ENCODE results near the gene LPCAT1. TPM values are rescaled to one million over a fixed set of nuclear protein-coding genes. Genes with fewer than 3 reads are reported as not detected.
A peak's percentile ranks its signal among the peaks of the same experiment; 100 is the strongest.

LPCAT1 gene
- total and polyA plus RNA-seq, 10 of the 15 experiments (the other 5 are each of a cell fraction or from before 2014, with no cell fraction given), result 2.3 to 109 (median 72.7) TPM

- peak overlapping the region; percentile 55; the same call in 1 of the 2 replicates for H3K4me3 ChIP-seq
- no TSS peak for BruUV-seq (replicated peaks)
- ChIA-PET SMC1A (ENCODE audit: uncharacterized antibody, unreplicated experiment) (interaction anchor here (2.0 to 4.0 kb wide), 7 partner anchors 9 to 32 kb away, joined by 8 to 60 read pairs (median 18); no protein-coding TSS in a partner anchor), POLR2A (interaction anchor here (1.7 to 3.7 kb wide), 3 partner anchors 15 to 18 kb away, joined by 6 to 29 read pairs (median 19); partner anchors contain the start of gene LPCAT1), CTCF (interaction anchor here (1.3 to 3.5 kb wide), 4 partner anchors 15 to 26 kb away, joined by 5 to 37 read pairs (median 18); no protein-coding TSS in a partner anchor), RAD21 (ENCODE audit: unreplicated experiment) (interaction anchor here (1.1 to 3.2 kb wide), 7 partner anchors 9 to 31 kb away, joined by 4 to 36 read pairs (median 16); no protein-coding TSS in a partner anchor)
- peaks cover 71% of the 10 kb centered on the region for H3K79me2 ChIP-seq (ENCODE audit: control insufficient read depth, insufficient read depth, low read length)
- H3K27me3 ChIP-seq (replicated peaks in 1 of 2; ENCODE audit: control insufficient read depth in 2 of 2, insufficient read depth in 2 of 2, low read length in 1 of 2), result no peaks in the 10 kb centered on the region
- no peak overlapping the region; the same call in 1 of the 2 replicates for H2AFZ ChIP-seq (ENCODE audit: control insufficient read depth, low read depth, low read length)
- WGBS (ENCODE audit: insufficient coverage, insufficient replicate concordance, low lambda C conversion rate, missing lambda C conversion rate), result 6% methylated on average over 7 of the region's 12 CpGs
- H3K9me3 ChIP-seq (replicated peaks; ENCODE audit: control insufficient read depth, insufficient read depth, low read length), result no peaks in the 10 kb centered on the region
- DNase-seq (ENCODE audit: low read depth, low spot score) (no peak), FAIRE-seq (no peak), ATAC-seq (peak; percentile 20)
- peak overlapping the region; percentile 98 for H3K4me2 ChIP-seq (ENCODE audit: control insufficient read depth, insufficient read depth)
- in situ Hi-C loops (cut with MboI), result no loop called here
- H3K36me3 ChIP-seq (ENCODE audit: control insufficient read depth in 2 of 2, insufficient read depth in 2 of 2, low read length in 1 of 2), result peaks cover 9 to 36% of the 10 kb centered on the region in 2 experiments
- peaks cover 69% of the 10 kb centered on the region for H3K4me1 ChIP-seq (ENCODE audit: control insufficient read depth, insufficient read depth, low read length)
- no peaks in the 10 kb centered on the region; the same call in 1 of the 2 replicates for H4K20me1 ChIP-seq (ENCODE audit: control insufficient read depth, insufficient read depth)
- H3K27ac ChIP-seq (ENCODE audit: control insufficient read depth, insufficient read depth), result peak overlapping the region; percentile 93
- intact Hi-C loops (cut with micrococcal nuclease; ENCODE audit: unreplicated experiment), result no loop called here
- TF ChIP-seq YY1 (IDR thresholded peaks at IDR 0.05; ENCODE audit: low read depth, low read length) (0 out of 2 replicates have a peak, but pooled peaks have one; percentile 27), CHD4 (IDR thresholded peaks at IDR 0.05) (no peak), CHD2 (IDR thresholded peaks at IDR 0.05; ENCODE audit: borderline replicate concordance, low read depth, low read length) (no peak)
- peak overlapping the region; percentile 69; the same call in 1 of the 2 replicates for H3K9ac ChIP-seq (ENCODE audit: control insufficient read depth, insufficient read depth, low read length)
Observed at GRCh38 chr5:1504617-1505016, 19.1 kb downstream of the LPCAT1 start.

DNA sequence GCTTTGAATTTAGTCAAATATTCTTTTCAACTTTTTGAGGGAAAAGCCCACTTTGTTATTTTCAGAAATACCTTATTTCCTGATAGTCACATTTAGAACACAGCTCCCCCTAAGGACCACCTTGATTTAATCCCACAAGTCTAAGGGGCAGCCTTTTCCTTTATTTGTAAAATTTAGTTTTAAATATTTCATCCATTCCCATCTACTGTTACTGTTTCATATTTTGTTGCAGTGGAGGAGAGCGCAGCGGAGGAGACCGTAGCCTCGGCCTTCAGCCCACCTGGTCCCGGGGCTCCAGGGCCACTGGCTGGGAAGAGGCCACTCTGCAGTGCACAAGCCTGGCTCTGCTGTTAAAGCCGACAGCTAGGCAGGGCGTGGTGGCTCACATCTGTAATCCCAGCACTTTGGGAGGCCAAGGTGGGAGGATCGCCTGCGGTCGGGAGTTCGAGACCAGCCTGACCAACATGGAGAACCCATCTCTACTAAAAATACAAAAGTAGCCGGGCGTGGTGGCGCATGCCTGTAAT, 19.6 kb downstream of the LPCAT1 start:
- intact Hi-C loops (cut with micrococcal nuclease; ENCODE audit: unreplicated experiment), result no loop called here
- SMC1A ChIA-PET (ENCODE audit: uncharacterized antibody, unreplicated experiment), result interaction anchor here (0.9 to 4.0 kb wide), 13 partner anchors 9 to 191 kb away, joined by 3 to 60 read pairs (median 8); no protein-coding TSS in a partner anchor
- Histone ChIP-seq H2AFZ (ENCODE audit: control insufficient read depth, low read depth, low read length) (peak overlapping the region; percentile 55), H3K4me2 (ENCODE audit: control insufficient read depth, insufficient read depth) (peak overlapping the region; percentile 98), H3K9ac (ENCODE audit: control insufficient read depth, insufficient read depth, low read length) (peak overlapping the region; percentile 69), H3K27ac (ENCODE audit: control insufficient read depth, insufficient read depth) (peak overlapping the region; percentile 93), H3K9me3 (replicated peaks; ENCODE audit: control insufficient read depth, insufficient read depth, low read length) (no peaks in the 10 kb centered on the region), H3K79me2 (ENCODE audit: control insufficient read depth, insufficient read depth, low read length) (peaks cover 71% of the 10 kb centered on the region), H3K27me3 (replicated peaks in 1 of 2; ENCODE audit: control insufficient read depth in 2 of 2, insufficient read depth in 2 of 2, low read length in 1 of 2) (no peaks in the 10 kb centered on the region), H3K36me3 (ENCODE audit: control insufficient read depth in 2 of 2, insufficient read depth in 2 of 2, low read length in 1 of 2) (peaks cover 6 to 37% of the 10 kb centered on the region in 2 experiments), H3K4me1 (ENCODE audit: control insufficient read depth, insufficient read depth, low read length) (peaks cover 74% of the 10 kb centered on the region), H4K20me1 (ENCODE audit: control insufficient read depth, insufficient read depth) (no peaks in the 10 kb centered on the region; the same call in 1 of the 2 replicates), H3K4me3 (peak overlapping the region; percentile 55)
- POLR2A ChIA-PET, result interaction anchor here (0.6 to 3.7 kb wide), 9 partner anchors 9 to 24 kb away, joined by 3 to 29 read pairs (median 6); partner anchors contain the start of gene LPCAT1
- CTCF ChIA-PET, result interaction anchor here (0.7 to 3.5 kb wide), 18 partner anchors 8 to 160 kb away, joined by 3 to 37 read pairs (median 5); partner anchors contain the start of gene CLPTM1L
- ATAC-seq, result peak; percentile 17
- RAD21 ChIA-PET (ENCODE audit: unreplicated experiment), result interaction anchor here (0.6 to 3.2 kb wide), 11 partner anchors 9 to 32 kb away, joined by 3 to 36 read pairs (median 6); partner anchors contain the start of gene LPCAT1
- in situ Hi-C loops (cut with MboI), result no loop called here
- DNase-seq (ENCODE audit: low read depth, low spot score), result no peak
- TSS peak; percentile 57 for BruUV-seq (replicated peaks)
- WGBS (ENCODE audit: insufficient coverage, insufficient replicate concordance, low lambda C conversion rate, missing lambda C conversion rate), result 4% methylated on average over 14 of the region's 14 CpGs
- no peak for FAIRE-seq
- TF ChIP-seq NR2C2 (IDR thresholded peaks at IDR 0.05; ENCODE audit: borderline replicate concordance, control insufficient read depth, insufficient read length, low read depth) (no peak), EED (IDR thresholded peaks at IDR 0.05; ENCODE audit: low read depth) (peak; percentile 3; the same call in 1 of the 2 replicates), RAD21 (IDR thresholded peaks at IDR 0.05; ENCODE audit: insufficient read depth, low read depth, low read length) (peak; percentile 37), NFXL1 (IDR thresholded peaks at IDR 0.05; ENCODE audit: borderline replicate concordance) (no peak), GATAD2B (conservative IDR thresholded peaks at IDR 0.05; ENCODE audit: low read depth) (peak; percentile 35; the same call in 1 of the 2 replicates)
- TF ChIP-seq, protein P1, sequence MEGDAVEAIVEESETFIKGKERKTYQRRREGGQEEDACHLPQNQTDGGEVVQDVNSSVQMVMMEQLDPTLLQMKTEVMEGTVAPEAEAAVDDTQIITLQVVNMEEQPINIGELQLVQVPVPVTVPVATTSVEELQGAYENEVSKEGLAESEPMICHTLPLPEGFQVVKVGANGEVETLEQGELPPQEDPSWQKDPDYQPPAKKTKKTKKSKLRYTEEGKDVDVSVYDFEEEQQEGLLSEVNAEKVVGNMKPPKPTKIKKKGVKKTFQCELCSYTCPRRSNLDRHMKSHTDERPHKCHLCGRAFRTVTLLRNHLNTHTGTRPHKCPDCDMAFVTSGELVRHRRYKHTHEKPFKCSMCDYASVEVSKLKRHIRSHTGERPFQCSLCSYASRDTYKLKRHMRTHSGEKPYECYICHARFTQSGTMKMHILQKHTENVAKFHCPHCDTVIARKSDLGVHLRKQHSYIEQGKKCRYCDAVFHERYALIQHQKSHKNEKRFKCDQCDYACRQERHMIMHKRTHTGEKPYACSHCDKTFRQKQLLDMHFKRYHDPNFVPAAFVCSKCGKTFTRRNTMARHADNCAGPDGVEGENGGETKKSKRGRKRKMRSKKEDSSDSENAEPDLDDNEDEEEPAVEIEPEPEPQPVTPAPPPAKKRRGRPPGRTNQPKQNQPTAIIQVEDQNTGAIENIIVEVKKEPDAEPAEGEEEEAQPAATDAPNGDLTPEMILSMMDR (IDR thresholded peaks at IDR 0.05 in 2 of 3, conservative IDR thresholded peaks at IDR 0.05 in 1 of 3; ENCODE audit: control insufficient read depth in 2 of 3, extremely low read depth in 1 of 3, insufficient read depth in 1 of 3, low read depth in 3 of 3, low read length in 3 of 3), result peak in 2 of 3 experiments; percentile 14 to 23; a peak in 1 of 6 replicates
